ENCODE measurements around the gene LDB2.

DNA sequence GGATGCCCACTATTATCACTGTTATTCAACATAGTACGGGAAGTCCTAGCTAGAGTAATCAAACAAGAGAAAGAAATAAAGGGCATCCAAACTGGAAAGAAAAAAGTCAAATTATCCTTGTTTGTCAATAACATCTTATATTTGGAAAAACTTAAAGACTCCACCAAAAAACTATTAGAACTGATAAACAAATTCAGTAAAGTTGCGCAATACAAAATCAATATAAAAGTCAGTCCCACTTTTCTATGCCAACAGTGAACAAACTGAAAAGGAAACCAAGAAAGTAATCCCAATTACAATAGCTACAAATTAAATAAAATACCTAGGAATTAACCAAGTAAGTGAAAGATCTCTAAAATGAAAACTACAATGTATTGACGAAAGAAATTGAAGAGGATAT, 321.3 kb downstream of the LDB2 start:
- TF ChIP-seq, protein P1, sequence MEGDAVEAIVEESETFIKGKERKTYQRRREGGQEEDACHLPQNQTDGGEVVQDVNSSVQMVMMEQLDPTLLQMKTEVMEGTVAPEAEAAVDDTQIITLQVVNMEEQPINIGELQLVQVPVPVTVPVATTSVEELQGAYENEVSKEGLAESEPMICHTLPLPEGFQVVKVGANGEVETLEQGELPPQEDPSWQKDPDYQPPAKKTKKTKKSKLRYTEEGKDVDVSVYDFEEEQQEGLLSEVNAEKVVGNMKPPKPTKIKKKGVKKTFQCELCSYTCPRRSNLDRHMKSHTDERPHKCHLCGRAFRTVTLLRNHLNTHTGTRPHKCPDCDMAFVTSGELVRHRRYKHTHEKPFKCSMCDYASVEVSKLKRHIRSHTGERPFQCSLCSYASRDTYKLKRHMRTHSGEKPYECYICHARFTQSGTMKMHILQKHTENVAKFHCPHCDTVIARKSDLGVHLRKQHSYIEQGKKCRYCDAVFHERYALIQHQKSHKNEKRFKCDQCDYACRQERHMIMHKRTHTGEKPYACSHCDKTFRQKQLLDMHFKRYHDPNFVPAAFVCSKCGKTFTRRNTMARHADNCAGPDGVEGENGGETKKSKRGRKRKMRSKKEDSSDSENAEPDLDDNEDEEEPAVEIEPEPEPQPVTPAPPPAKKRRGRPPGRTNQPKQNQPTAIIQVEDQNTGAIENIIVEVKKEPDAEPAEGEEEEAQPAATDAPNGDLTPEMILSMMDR (conservative IDR thresholded peaks at IDR 0.05; ENCODE audit: low read length), result no peak
- TF ChIP-seq EZH2phosphoT487 (IDR thresholded peaks at IDR 0.05; ENCODE audit: borderline replicate concordance, low read depth, low read length), result no peak
